HepG2 (cell line): ENCODE data around the gene PIR. TPM values are rescaled to one million over a fixed set of nuclear protein-coding genes. Genes with fewer than 3 reads are reported as not detected.

Experiments
- FOXA1 ChIP-seq, 2 experiments: fragments of 450-650 bp in 1 of 2; sonication (generic) in 1 of 2; formaldehyde crosslinking in 1 of 2; IDR thresholded peaks; 2 replicates each; pipeline versions ENCODE4 v1.4.0 to v1.6.1; 2016 to 2020; ENCODE audit warnings: missing genetic modification reagents in 1 of 2
- FOXO1 ChIP-seq: sonication (generic); formaldehyde crosslinking; IDR thresholded peaks from 2 replicates; pipeline ENCODE4 v1.4.0; 2020; ENCODE audit warnings: missing genetic modification reagents
- KDM2A ChIP-seq: sonication (generic); formaldehyde crosslinking; IDR thresholded peaks from 2 replicates; pipeline ENCODE4 v1.4.0; 2020; ENCODE audit warnings: low read depth, missing genetic modification reagents, borderline replicate concordance
- SMAD1 ChIP-seq: sonication (generic); formaldehyde crosslinking; IDR thresholded peaks from 2 replicates; pipeline ENCODE4 v1.4.0; 2020; ENCODE audit warnings: missing genetic modification reagents, low read depth, mild to moderate bottlenecking, borderline replicate concordance
- THYN1 ChIP-seq: sonication (generic); formaldehyde crosslinking; IDR thresholded peaks from 2 replicates; pipeline ENCODE4 v1.8.1; 2023; ENCODE audit warnings: low read depth, mild to moderate bottlenecking, moderate library complexity, missing genetic modification reagents, borderline replicate concordance
- TOE1 ChIP-seq: sonication (generic); formaldehyde crosslinking; IDR thresholded peaks from 2 replicates; pipeline ENCODE4 v1.4.0; 2020; ENCODE audit warnings: mild to moderate bottlenecking, missing genetic modification reagents
- ZNF101 ChIP-seq: sonication (generic); formaldehyde crosslinking; IDR thresholded peaks from 2 replicates; pipeline ENCODE4 v1.4.0; 2020; ENCODE audit warnings: mild to moderate bottlenecking, low read depth, missing genetic modification reagents, borderline replicate concordance
- polyA plus RNA-seq, 8 experiments: library from polyadenylated mRNA; depleted of rRNA in 3 of 8; stranded (reverse) in 7 of 8; unstranded in 1 of 8; fragments of >200 nt; fragmentation: Illumina TruSeq in 4 of 8; extraction: Trizol in 4 of 8; gene quantifications; 2 replicates each; pipeline versions ENCODE4 v1.2.1 to v1.2.3, GENCODE V29; 2011 to 2016; ENCODE audit warnings: low read depth in 4 of 8, missing spikeins in 1 of 8, mixed read lengths in 1 of 8; ENCODE audit not compliant: insufficient read depth in 1 of 8
- total RNA-seq, 5 experiments: library from RNA; depleted of rRNA; stranded (reverse); fragments of >200 nt; fragmentation: Illumina TruSeq; extraction: Trizol; gene quantifications; 2 replicates each; pipeline ENCODE4 v1.2.3, GENCODE V29; 2016; ENCODE audit warnings: low read depth in 1 of 5
- TF ChIP-seq, protein P1 (sequence below): sonication (generic); formaldehyde crosslinking; IDR thresholded peaks from 2 replicates; pipeline ENCODE4 v1.4.0; 2020; ENCODE audit warnings: missing genetic modification reagents, borderline replicate concordance
- TF ChIP-seq, protein P2 (sequence below): sonication (generic); formaldehyde crosslinking; IDR thresholded peaks from 2 replicates; pipeline ENCODE4 v1.5.0; 2020; ENCODE audit warnings: mild to moderate bottlenecking, missing genetic modification reagents, borderline replicate concordance
- TF ChIP-seq, protein P3 (sequence below): sonication (generic); formaldehyde crosslinking; IDR thresholded peaks from 2 replicates; pipeline ENCODE4 v1.8.0; 2022; ENCODE audit warnings: mild to moderate bottlenecking, missing genetic modification reagents, borderline replicate concordance

PIR gene
- total and polyA plus RNA-seq, 2 of the 13 experiments (the other 11 are each of a cell fraction or from before 2014, with no cell fraction given), result 12.2 to 38.0 TPM

DNA sequence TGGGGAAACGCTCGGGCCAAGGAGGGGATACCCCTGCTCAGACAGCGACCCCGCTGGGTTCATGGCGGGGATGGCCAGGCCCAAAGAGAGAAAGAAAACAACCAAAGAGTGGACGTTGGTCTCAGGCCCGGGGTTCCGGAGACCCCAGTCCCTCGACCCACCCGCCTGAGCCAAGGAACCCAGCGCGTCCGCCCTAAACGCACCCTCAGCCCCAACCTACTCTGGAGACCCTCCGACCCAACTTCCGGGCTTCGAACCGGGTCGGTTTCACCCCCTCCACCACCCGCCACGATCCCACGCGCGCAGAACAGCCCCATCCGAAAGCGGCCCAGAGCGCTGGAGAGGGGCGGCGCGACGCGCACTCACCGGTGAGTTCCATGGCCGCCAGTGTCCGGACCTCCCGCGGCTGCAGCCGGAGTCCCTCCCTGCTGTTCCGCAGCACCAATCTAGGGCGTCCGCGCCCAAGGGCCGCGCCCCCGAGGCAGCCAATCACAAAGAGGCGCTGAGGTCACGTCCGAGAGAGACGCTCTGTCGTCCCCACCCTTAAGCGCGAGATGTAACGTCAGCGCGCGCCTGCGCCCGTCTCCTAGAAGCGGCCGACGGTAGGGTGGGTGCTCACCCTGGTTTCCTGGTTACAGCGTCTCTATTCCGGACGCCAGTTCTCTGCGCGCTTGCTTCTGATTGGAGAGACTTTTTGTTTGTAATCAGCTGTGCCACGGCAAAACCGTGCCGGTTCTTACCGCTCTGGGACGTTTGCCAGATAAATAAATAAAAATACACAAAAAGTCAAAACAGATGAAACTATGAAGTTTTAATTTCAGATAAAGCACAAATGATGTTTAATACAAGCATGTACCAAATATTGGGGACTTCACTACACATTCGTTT, 157.8 kb downstream of the PIR start, which contains the start of gene PIGA (continued):
- TF ChIP-seq, protein P1, sequence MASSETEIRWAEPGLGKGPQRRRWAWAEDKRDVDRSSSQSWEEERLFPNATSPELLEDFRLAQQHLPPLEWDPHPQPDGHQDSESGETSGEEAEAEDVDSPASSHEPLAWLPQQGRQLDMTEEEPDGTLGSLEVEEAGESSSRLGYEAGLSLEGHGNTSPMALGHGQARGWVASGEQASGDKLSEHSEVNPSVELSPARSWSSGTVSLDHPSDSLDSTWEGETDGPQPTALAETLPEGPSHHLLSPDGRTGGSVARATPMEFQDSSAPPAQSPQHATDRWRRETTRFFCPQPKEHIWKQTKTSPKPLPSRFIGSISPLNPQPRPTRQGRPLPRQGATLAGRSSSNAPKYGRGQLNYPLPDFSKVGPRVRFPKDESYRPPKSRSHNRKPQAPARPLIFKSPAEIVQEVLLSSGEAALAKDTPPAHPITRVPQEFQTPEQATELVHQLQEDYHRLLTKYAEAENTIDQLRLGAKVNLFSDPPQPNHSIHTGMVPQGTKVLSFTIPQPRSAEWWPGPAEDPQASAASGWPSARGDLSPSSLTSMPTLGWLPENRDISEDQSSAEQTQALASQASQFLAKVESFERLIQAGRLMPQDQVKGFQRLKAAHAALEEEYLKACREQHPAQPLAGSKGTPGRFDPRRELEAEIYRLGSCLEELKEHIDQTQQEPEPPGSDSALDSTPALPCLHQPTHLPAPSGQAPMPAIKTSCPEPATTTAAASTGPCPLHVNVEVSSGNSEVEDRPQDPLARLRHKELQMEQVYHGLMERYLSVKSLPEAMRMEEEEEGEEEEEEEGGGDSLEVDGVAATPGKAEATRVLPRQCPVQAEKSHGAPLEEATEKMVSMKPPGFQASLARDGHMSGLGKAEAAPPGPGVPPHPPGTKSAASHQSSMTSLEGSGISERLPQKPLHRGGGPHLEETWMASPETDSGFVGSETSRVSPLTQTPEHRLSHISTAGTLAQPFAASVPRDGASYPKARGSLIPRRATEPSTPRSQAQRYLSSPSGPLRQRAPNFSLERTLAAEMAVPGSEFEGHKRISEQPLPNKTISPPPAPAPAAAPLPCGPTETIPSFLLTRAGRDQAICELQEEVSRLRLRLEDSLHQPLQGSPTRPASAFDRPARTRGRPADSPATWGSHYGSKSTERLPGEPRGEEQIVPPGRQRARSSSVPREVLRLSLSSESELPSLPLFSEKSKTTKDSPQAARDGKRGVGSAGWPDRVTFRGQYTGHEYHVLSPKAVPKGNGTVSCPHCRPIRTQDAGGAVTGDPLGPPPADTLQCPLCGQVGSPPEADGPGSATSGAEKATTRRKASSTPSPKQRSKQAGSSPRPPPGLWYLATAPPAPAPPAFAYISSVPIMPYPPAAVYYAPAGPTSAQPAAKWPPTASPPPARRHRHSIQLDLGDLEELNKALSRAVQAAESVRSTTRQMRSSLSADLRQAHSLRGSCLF, result no peak
- TF ChIP-seq, protein P2, sequence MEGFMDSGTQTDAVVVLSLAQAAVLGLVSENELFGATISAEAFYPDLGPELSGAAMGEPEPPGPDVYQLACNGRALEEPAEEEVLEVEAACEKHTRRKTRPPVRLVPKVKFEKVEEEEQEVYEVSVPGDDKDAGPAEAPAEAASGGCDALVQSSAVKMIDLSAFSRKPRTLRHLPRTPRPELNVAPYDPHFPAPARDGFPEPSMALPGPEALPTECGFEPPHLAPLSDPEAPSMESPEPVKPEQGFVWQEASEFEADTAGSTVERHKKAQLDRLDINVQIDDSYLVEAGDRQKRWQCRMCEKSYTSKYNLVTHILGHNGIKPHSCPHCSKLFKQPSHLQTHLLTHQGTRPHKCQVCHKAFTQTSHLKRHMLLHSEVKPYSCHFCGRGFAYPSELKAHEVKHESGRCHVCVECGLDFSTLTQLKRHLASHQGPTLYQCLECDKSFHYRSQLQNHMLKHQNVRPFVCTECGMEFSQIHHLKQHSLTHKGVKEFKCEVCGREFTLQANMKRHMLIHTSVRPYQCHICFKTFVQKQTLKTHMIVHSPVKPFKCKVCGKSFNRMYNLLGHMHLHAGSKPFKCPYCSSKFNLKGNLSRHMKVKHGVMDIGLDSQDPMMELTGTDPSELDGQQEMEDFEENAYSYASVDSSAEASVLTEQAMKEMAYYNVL (CRISPR knock-in tag), result no peak
- TF ChIP-seq ZNF101 (CRISPR knock-in tag) (no peak), SMAD1 (CRISPR knock-in tag) (no peak), KDM2A (CRISPR knock-in tag) (peak; percentile 69), THYN1 (CRISPR knock-in tag) (no peak), FOXO1 (CRISPR knock-in tag) (no peak), FOXA1 (IDR thresholded peaks at IDR 0.05) (no peak), FOXA1 (CRISPR knock-in tag; IDR thresholded peaks at IDR 0.05) (no peak), TOE1 (CRISPR knock-in tag) (no peak)
- TF ChIP-seq, protein P3, sequence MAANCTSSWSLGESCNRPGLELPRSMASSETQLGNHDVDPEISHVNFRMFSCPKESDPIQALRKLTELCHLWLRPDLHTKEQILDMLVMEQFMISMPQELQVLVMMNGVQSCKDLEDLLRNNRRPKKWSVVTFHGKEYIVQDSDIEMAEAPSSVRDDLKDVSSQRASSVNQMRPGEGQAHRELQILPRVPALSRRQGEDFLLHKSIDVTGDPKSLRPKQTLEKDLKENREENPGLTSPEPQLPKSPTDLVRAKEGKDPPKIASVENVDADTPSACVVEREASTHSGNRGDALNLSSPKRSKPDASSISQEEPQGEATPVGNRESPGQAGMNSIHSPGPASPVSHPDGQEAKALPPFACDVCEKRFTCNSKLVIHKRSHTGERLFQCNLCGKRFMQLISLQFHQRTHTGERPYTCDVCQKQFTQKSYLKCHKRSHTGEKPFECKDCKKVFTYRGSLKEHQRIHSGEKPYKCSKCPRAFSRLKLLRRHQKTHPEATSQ (CRISPR knock-in tag), result no peak
